ENCODE results near the gene ITGB8.

ITGB8 gene

GRCh38 chr7:20408467-20408826, 77.7 kb downstream of the ITGB8 start:
- Histone ChIP-seq H2AFZ (ENCODE audit: low read depth) (no peak overlapping the region), H3K4me2 (no peak overlapping the region), H3K27me3 (ENCODE audit: insufficient read depth, low read depth) (no peaks in the 10 kb centered on the region), H3K9ac (no peak overlapping the region), H3K79me2 (ENCODE audit: insufficient read depth, low read depth) (no peaks in the 10 kb centered on the region), H4K20me1 (ENCODE audit: insufficient read depth) (no peaks in the 10 kb centered on the region), H3K4me3 (IDR thresholded peaks at IDR 0.05; ENCODE audit: insufficient read depth, low read depth, low read length) (no peak overlapping the region), H3K4me1 (ENCODE audit: low read depth, poor library complexity, severe bottlenecking) (no peaks in the 10 kb centered on the region), H3K36me3 (ENCODE audit: insufficient read depth) (peaks cover 9% of the 10 kb centered on the region; the same call in 1 of the 2 replicates), H3K27ac (no peak overlapping the region)
- no peak for TF ChIP-seq CTCF (conservative IDR thresholded peaks at IDR 0.05; ENCODE audit: low read depth, low read length)

- Histone ChIP-seq H3K27me3 (ENCODE audit: insufficient read depth, low read depth) (no peaks in the 10 kb centered on the region), H3K4me2 (no peak overlapping the region), H3K36me3 (ENCODE audit: insufficient read depth) (peaks cover 9% of the 10 kb centered on the region; the same call in 1 of the 2 replicates), H3K4me3 (IDR thresholded peaks at IDR 0.05; ENCODE audit: insufficient read depth, low read depth, low read length) (no peak overlapping the region), H4K20me1 (ENCODE audit: insufficient read depth) (no peaks in the 10 kb centered on the region), H3K79me2 (ENCODE audit: insufficient read depth, low read depth) (no peaks in the 10 kb centered on the region), H3K27ac (no peak overlapping the region), H2AFZ (ENCODE audit: low read depth) (no peak overlapping the region), H3K4me1 (ENCODE audit: low read depth, poor library complexity, severe bottlenecking) (no peaks in the 10 kb centered on the region), H3K9ac (no peak overlapping the region)
- no peak for TF ChIP-seq CTCF (conservative IDR thresholded peaks at IDR 0.05; ENCODE audit: low read depth, low read length)
These were observed 79.3 kb downstream of the ITGB8 start for GRCh38 chr7:20409961-20410360.

- no peak overlapping the region for H3K9ac ChIP-seq
- H4K20me1 ChIP-seq (ENCODE audit: insufficient read depth): no peaks in the 10 kb centered on the region
- H3K4me2 ChIP-seq: no peak overlapping the region
- no peak for TF ChIP-seq CTCF (conservative IDR thresholded peaks at IDR 0.05; ENCODE audit: low read depth, low read length)
- H3K36me3 ChIP-seq (ENCODE audit: insufficient read depth): peaks cover 9% of the 10 kb centered on the region; the same call in 1 of the 2 replicates
- no peak overlapping the region for H3K27ac ChIP-seq
- H3K27me3 ChIP-seq (ENCODE audit: insufficient read depth, low read depth): no peaks in the 10 kb centered on the region
- H3K79me2 ChIP-seq (ENCODE audit: insufficient read depth, low read depth): no peaks in the 10 kb centered on the region
- no peak overlapping the region for H3K4me3 ChIP-seq (IDR thresholded peaks at IDR 0.05; ENCODE audit: insufficient read depth, low read depth, low read length)
- H2AFZ ChIP-seq (ENCODE audit: low read depth): no peak overlapping the region
- H3K4me1 ChIP-seq (ENCODE audit: low read depth, poor library complexity, severe bottlenecking): no peaks in the 10 kb centered on the region
These were observed 80.7 kb downstream of the ITGB8 start for GRCh38 chr7:20411372-20411771.

GRCh38 chr7:20412032-20412431, 81.3 kb downstream of the ITGB8 start:
- Histone ChIP-seq H3K27ac (no peak overlapping the region), H2AFZ (ENCODE audit: low read depth) (no peak overlapping the region), H3K4me3 (IDR thresholded peaks at IDR 0.05; ENCODE audit: insufficient read depth, low read depth, low read length) (no peak overlapping the region), H3K27me3 (ENCODE audit: insufficient read depth, low read depth) (no peaks in the 10 kb centered on the region), H3K9ac (no peak overlapping the region), H3K79me2 (ENCODE audit: insufficient read depth, low read depth) (no peaks in the 10 kb centered on the region), H4K20me1 (ENCODE audit: insufficient read depth) (no peaks in the 10 kb centered on the region), H3K4me1 (ENCODE audit: low read depth, poor library complexity, severe bottlenecking) (no peaks in the 10 kb centered on the region), H3K36me3 (ENCODE audit: insufficient read depth) (peaks cover 9% of the 10 kb centered on the region; the same call in 1 of the 2 replicates), H3K4me2 (no peak overlapping the region)
- no peak for TF ChIP-seq CTCF (conservative IDR thresholded peaks at IDR 0.05; ENCODE audit: low read depth, low read length)

All from KMS-11 (cell line).